ENCODE results near the gene TLL1. TPM values are rescaled to one million over a fixed set of nuclear protein-coding genes. Genes with fewer than 3 reads are reported as not detected.

The TLL1 gene
- total RNA-seq, 1 experiment from 2014 or later, result 14.3 TPM

DNA sequence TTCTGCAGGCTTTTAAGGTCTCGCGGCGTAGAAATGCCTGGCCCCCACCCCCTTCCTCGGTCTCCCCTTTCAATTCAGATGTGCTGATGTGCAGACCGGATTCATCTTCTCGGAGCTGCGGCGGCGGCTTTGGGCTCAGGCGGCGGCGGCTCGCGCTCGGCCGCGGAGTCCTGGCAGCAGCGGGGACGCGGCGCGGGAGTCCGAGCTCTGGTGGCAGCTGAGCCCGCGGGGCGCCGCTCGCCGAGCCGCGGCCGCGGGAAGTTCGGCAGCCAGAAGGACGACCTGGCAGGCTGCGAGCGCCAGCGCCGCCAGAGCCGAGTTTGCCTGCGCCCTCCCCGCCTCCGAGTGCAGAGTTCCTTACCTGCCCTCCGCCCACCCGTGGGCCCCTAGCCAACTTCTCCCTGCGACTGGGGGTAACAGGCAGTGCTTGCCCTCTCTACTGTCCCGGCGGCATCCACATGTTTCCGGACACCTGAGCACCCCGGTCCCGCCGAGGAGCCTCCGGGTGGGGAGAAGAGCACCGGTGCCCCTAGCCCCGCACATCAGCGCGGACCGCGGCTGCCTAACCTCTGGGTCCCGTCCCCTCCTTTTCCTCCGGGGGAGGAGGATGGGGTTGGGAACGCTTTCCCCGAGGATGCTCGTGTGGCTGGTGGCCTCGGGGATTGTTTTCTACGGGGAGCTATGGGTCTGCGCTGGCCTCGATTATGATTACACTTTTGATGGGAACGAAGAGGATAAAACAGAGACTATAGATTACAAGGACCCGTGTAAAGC is 448 bp downstream of the TLL1 start:
- peak overlapping the region; percentile 43 for H3K27ac ChIP-seq (ENCODE audit: low read depth, low read length, poor library complexity, severe bottlenecking)
- H3K4me1 ChIP-seq (ENCODE audit: insufficient read depth, low read length, poor library complexity, severe bottlenecking), result peaks cover 10% of the 10 kb centered on the region
- H3K36me3 ChIP-seq (ENCODE audit: insufficient read depth, low read length, poor library complexity, severe bottlenecking), result no peaks in the 10 kb centered on the region
- H3K4me3 ChIP-seq (ENCODE audit: low read depth, low read length, poor library complexity, severe bottlenecking), result peak overlapping the region; percentile 61
- no TSS peak for BruUV-seq (replicated peaks)
- intact Hi-C loops (cut with micrococcal nuclease; ENCODE audit: unreplicated experiment), result loop anchor here (5.0 kb wide), 2 partner anchors 219 to 276 kb away; no protein-coding TSS in a partner anchor
- DNase-seq (ENCODE audit: low spot score), result peak; percentile 53
- H3K27me3 ChIP-seq (replicated peaks; ENCODE audit: insufficient read depth, low read depth, low read length, poor library complexity), result peaks cover 52% of the 10 kb centered on the region
- TF ChIP-seq, protein P1, sequence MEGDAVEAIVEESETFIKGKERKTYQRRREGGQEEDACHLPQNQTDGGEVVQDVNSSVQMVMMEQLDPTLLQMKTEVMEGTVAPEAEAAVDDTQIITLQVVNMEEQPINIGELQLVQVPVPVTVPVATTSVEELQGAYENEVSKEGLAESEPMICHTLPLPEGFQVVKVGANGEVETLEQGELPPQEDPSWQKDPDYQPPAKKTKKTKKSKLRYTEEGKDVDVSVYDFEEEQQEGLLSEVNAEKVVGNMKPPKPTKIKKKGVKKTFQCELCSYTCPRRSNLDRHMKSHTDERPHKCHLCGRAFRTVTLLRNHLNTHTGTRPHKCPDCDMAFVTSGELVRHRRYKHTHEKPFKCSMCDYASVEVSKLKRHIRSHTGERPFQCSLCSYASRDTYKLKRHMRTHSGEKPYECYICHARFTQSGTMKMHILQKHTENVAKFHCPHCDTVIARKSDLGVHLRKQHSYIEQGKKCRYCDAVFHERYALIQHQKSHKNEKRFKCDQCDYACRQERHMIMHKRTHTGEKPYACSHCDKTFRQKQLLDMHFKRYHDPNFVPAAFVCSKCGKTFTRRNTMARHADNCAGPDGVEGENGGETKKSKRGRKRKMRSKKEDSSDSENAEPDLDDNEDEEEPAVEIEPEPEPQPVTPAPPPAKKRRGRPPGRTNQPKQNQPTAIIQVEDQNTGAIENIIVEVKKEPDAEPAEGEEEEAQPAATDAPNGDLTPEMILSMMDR (conservative IDR thresholded peaks at IDR 0.05; ENCODE audit: low read depth, low read length), result no peak
- peak; percentile 15 for TF ChIP-seq EZH2 (IDR thresholded peaks at IDR 0.05; ENCODE audit: borderline replicate concordance, low read depth, low read length, poor library complexity, severe bottlenecking)
- POLR2A ChIA-PET (ENCODE audit: low non-redundant PET), result no interaction called here
- CTCF ChIA-PET, result no interaction called here
- no peaks in the 10 kb centered on the region for H3K9me3 ChIP-seq (ENCODE audit: low read depth, low read length, poor library complexity, severe bottlenecking)

DNA sequence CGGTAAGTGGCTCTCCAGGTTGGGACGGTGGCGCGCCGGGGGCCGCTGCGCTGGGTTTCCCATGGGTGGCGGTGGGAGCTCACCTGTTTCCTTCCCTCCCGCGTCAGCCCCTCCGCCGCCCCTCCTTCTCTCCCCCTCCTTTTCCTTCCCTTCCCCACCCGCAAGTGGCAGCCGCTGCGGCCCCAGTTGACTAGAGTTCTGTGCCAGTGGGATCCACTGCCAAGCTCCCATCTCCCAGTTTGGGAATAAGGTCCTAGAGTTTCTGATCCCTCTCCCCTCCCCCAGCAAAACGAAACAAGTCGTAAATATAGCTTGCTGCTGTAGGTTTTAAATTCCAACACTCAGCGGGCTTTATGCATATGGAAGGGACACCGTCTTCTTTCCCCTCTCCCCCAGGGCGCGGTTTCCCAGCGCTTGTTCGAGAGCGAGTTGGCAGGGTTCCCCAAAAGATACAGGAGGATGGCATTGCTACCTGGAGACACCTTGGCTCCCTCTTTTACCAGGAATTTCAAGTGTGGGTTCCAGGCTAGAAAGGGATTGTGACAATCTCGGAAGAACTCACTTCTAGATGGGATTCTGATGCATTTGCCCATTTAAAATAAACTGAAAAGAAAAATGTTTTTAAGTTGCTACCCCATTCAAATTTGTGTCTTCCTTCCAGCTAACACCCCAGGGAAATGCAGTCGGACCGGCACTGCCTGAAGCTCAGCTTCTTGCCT is 1.2 kb downstream of the TLL1 start:
- DNase-seq (ENCODE audit: low spot score), result peak; percentile 43
- intact Hi-C loops (cut with micrococcal nuclease; ENCODE audit: unreplicated experiment), result loop anchor here (5.0 kb wide), 2 partner anchors 218 to 277 kb away; no protein-coding TSS in a partner anchor
- ChIA-PET CTCF (no interaction called here), POLR2A (ENCODE audit: low non-redundant PET) (interaction anchor here (0.5 to 0.7 kb wide), 2 partner anchors 228 to 774 kb away, joined by 3 read pairs; no protein-coding TSS in a partner anchor)
- H3K9me3 ChIP-seq (ENCODE audit: low read depth, low read length, poor library complexity, severe bottlenecking), result no peaks in the 10 kb centered on the region
- peak overlapping the region; percentile 61 for H3K4me3 ChIP-seq (ENCODE audit: low read depth, low read length, poor library complexity, severe bottlenecking)
- no TSS peak for BruUV-seq (replicated peaks)
- TF ChIP-seq, protein P1 (conservative IDR thresholded peaks at IDR 0.05; ENCODE audit: low read depth, low read length), result no peak
- TF ChIP-seq EZH2 (IDR thresholded peaks at IDR 0.05; ENCODE audit: borderline replicate concordance, low read depth, low read length, poor library complexity, severe bottlenecking), result no peak
- H3K27me3 ChIP-seq (replicated peaks; ENCODE audit: insufficient read depth, low read depth, low read length, poor library complexity), result peaks cover 52% of the 10 kb centered on the region
- H3K36me3 ChIP-seq (ENCODE audit: insufficient read depth, low read length, poor library complexity, severe bottlenecking), result no peaks in the 10 kb centered on the region
- H3K27ac ChIP-seq (ENCODE audit: low read depth, low read length, poor library complexity, severe bottlenecking), result peak overlapping the region; percentile 3
- H3K4me1 ChIP-seq (ENCODE audit: insufficient read depth, low read length, poor library complexity, severe bottlenecking), result peaks cover 14% of the 10 kb centered on the region

DNA sequence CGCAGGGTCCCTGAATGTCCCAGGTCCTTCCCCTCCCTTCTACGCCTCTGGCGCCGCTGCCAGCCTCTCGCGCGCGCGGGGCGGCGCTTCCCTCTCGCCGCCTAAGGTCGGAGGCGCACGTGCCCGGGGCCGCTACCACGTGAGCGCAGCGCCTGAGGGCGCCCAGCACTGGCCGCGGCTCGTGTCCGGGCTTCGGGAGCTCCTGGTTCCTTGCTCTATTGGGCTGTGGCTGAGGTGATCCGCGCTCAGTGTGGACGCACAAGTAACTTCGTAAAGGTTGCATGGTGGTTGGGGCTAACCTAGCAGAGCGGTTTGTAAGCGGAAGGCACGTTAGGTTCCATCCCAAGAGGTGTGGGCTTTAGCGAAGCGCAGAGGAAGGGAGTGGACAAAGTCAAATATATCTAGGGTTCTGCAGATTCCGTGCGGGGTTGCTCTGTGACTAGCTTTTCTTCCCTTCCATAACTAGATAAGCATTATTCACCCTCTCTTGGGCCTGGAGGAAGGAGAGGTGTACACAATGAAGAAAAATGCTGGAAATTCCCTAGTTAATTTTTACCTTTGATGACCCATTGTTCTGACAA is 1.8 kb downstream of the TLL1 start:
- peak overlapping the region; percentile 3 for H3K27ac ChIP-seq (ENCODE audit: low read depth, low read length, poor library complexity, severe bottlenecking)
- no peaks in the 10 kb centered on the region for H3K36me3 ChIP-seq (ENCODE audit: insufficient read depth, low read length, poor library complexity, severe bottlenecking)
- no peaks in the 10 kb centered on the region for H3K9me3 ChIP-seq (ENCODE audit: low read depth, low read length, poor library complexity, severe bottlenecking)
- peak overlapping the region; percentile 61 for H3K4me3 ChIP-seq (ENCODE audit: low read depth, low read length, poor library complexity, severe bottlenecking)
- H3K27me3 ChIP-seq (replicated peaks; ENCODE audit: insufficient read depth, low read depth, low read length, poor library complexity), result peaks cover 48% of the 10 kb centered on the region
- peak; percentile 75 for DNase-seq (ENCODE audit: low spot score)
- TF ChIP-seq, protein P1 (conservative IDR thresholded peaks at IDR 0.05; ENCODE audit: low read depth, low read length), result no peak
- no peak for TF ChIP-seq EZH2 (IDR thresholded peaks at IDR 0.05; ENCODE audit: borderline replicate concordance, low read depth, low read length, poor library complexity, severe bottlenecking)
- H3K4me1 ChIP-seq (ENCODE audit: insufficient read depth, low read length, poor library complexity, severe bottlenecking), result peaks cover 20% of the 10 kb centered on the region
- ChIA-PET CTCF (no interaction called here), POLR2A (ENCODE audit: low non-redundant PET) (no interaction called here)
- TSS peak; percentile 43 for BruUV-seq (replicated peaks)
- intact Hi-C loops (cut with micrococcal nuclease; ENCODE audit: unreplicated experiment), result loop anchor here (5.0 kb wide), 2 partner anchors 217 to 278 kb away; no protein-coding TSS in a partner anchor
